Glomerular visceral epithelial cell (primary cell): ENCODE data around the gene NOTO.
"Not testable (repeated sequence)": the region's sequence is repeated elsewhere in the genome, so short reads cannot be mapped to it uniquely, and the experiment has no call there.

ENCODE experiments used
- DNase-seq: peaks from one replicate; pipeline ENCODE4 v3.0.0-alpha.2; 2016; ENCODE audit errors: extremely low spot score

The NOTO gene, protein sequence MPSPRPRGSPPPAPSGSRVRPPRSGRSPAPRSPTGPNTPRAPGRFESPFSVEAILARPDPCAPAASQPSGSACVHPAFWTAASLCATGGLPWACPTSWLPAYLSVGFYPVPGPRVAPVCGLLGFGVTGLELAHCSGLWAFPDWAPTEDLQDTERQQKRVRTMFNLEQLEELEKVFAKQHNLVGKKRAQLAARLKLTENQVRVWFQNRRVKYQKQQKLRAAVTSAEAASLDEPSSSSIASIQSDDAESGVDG

GRCh38 chr2:73202156-73203054, at the start of gene NOTO:
Gene NOTO (plus strand): TSS chr2:73202574. CDS start chr2:73202667, 93 bp downstream.
- no peak for DNase-seq

- DNase-seq: peak; percentile 64
Measured at GRCh38 chr2:73156539-73157124, 45.7 kb upstream of the NOTO start.

- DNase-seq: no peak
Measured at GRCh38 chr2:73162856-73163391, 39.5 kb upstream of the NOTO start.

DNA sequence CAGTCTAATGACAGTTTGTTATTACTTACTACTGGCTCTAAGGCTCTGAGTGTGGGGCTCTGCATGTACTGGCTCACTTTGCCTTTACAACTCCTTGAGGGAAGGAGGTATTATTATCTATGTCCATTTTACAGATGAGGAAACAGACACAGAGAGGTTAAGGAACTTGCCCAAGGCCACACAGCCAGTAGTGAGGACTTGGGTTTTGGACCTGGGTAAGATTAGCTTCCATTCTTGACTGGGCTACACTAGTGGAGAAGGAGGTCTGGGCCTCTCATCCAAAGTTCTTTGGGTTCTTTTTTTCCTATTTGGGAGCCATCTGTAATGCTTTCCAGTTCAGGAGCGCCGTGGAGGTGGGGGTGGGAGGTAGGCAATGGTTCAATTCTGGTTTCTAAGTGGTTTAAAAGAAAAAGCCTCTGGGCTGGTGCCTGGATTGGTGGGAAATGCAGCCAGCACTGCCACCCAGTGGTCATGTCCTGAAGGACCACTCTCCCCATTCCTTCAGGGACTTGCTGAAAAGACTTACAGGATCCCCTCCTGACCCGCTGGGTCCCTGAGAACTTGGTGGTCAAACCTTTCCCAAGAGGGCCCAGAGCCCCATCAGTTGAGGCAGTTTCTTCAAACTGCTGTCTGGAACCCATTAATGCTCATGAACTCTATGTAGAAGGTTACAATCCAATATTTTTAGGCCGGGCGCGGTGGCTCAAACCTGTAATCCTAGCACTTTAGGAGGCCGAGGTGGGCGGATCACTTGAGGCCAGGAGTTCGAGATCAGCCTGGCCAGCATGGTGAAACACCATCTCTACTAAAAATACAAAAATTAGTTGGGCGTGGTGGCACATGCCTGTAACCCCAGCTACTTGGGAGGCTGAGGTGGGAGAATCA, 38.6 kb upstream of the NOTO start:
- DNase-seq: peak; percentile 72

GRCh38 chr2:73165978-73166377, 36.4 kb upstream of the NOTO start:
- not testable (repeated sequence) for DNase-seq

DNA sequence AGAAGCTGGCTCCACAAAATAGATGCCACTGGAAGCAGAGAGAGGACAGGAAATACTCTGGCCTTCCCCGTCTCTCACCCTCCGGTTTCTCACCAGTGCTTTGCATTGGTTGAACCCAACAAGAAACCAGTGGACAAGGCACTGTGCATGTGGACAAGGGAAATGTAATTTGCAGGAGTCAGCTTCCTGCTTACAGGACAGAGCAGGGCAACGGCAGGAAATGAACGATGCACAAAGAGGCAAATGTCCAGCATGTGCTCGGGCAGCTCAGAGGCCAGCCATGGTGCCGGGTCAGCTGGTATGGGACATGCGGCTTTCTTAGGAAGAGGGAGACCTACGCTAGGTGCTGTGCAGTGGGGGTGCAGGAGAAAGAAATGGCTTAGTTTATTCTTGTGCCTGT, 35.6 kb upstream of the NOTO start:
- DNase-seq: not testable (repeated sequence)

- not testable (repeated sequence) for DNase-seq
Measured at GRCh38 chr2:73168348-73168747, 34.0 kb upstream of the NOTO start.

DNA sequence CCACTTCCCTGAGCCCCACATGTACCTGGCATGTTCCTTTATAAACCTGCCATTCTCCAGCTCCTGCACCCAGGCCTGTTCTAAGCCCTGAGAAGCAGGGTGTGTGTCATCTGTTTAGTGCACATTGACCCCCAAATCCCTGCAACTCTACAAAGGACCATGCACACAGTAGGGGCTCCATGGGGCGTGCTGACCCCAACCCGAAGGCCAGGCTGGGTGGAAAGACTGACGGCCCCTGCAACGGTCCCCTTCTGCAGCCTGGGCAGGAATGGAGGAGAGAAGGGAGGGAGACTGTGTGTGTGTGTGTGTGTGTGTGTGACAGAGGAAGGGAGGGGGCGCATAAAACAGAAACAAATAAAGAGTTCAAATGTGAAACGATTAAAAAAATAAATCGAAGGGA, 32.0 kb upstream of the NOTO start:
- not testable (repeated sequence) for DNase-seq

- no peak for DNase-seq
Measured at GRCh38 chr2:73172963-73173362, 29.4 kb upstream of the NOTO start.

- no peak for DNase-seq
Measured at GRCh38 chr2:73173781-73174180, 28.6 kb upstream of the NOTO start.

- DNase-seq: no peak
Measured at GRCh38 chr2:73174244-73174643, 28.1 kb upstream of the NOTO start.

DNA sequence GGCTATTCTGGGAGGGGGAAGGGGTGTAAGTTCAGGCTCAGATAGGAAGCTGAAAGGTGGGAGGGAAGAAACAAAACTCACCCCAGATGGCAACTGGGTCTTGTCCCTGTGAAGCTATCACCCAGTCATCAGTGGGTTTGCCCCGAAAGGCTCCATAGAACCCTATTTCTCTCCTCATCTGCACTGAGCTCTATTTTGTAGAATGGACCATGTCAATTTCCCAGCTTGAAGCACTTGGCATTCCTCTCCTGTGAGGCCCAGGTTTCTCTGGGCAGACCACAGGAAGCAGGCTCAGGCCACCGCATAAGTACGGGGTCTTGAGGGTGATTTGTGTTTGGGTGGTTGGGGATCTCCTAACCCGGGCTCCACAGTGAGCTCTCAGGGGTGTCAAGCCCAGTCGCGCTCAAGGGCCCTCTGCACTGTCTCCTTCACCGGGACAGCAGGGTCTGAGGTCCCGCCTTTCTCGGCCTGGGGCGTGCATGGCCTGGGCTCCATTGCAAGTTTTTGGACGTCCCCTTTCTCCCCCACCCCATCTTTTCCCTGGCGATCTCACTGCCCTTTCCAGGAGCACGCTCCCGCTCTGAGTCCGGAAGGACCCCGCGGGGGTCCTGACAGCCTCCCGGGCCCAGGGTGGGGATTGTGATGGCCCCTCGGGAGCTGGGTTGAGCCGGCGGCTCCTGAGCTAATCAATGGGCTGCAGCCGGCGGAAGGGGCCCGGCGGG, 27.3 kb upstream of the NOTO start:
- DNase-seq: no peak

GRCh38 chr2:73175663-73176204, 26.6 kb upstream of the NOTO start:
- DNase-seq: no peak

- DNase-seq: no peak
Measured at GRCh38 chr2:73176205-73176880, 26.0 kb upstream of the NOTO start.

DNA sequence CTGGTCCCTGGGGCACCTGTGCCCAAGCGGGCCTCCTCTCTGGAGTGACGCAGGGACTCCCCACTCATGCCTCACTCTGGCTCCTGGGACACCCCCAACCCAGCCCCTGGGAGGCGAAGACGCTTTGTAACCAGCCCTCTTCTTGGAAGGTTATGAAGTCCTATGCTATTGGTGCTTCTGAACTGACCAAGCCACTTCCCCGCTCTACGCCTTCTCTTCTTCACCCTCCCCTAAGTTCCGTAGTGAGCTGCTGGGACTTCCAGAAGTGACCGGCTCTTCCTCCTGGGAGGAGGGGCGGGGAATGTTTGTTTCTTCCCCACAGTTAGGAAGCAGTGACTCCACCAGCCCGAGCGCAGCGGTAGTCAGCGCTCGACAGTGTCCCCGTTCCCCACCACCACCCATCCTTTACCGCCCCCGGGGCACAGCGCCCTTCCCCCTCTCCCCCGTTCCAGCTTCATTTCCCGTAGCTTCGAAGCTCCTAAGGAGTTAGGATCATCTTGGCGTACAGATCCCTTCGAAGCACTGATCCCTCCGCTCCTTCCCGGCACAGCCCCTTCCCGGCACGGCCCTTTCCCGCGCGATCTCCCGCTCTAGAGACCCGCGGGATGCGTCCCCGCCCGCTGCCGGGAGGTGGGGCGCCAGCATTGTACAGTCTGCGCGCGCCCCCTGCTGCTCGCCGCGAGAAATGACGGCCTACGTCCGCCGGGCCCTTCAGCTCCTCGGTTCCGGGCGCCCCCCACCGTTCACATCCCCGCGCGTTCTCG, 25.3 kb upstream of the NOTO start:
- DNase-seq: peak; percentile 83

DNA sequence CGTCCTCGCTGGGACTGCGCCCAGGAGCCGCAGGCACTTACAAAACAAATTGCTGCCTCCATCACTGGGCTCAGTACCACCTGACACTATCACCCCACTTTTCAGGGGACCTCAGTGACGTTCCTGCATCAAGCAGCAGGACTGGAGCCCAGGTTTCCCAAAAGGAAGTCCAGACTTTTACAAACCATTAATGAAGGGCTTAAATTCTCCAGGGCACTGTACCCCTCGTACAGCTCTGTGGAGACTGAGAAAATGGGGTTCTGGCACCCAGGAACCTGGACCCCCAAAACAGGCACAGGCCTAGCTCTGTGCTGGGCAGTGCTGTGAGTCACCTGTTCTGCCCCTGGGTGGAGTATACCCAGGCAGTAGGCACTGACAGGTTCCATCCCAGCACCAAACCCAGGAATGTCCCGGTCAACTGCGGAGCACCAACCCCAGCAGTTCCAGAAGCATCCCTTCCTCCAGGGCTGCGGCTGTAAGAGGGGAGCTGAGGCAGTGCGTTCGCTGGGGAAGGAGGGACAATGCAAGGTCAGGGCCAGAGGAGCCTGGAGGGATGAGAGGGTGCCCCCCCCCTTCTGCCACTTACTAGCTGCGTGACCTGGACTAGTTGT, 24.6 kb upstream of the NOTO start:
- DNase-seq: no peak

DNA sequence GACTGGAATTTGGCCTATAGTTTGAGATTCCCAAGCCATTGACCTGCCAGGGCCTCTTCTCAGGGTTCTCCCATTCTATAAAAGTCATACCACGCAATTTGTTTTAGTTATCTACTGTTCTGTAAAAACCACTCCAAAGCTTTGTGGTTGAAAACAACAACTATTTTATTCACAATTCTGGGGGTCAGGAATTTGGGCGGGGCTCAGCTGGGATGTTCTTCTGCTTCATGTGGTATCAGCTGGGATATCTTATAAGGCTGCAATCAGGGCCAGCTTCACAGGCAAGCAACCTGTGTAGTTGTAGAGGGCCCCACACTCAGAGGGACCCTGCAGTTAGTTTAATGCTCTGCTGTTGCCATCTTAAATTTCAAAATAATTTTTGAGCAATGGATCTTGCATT, 16.4 kb upstream of the NOTO start:
- DNase-seq: no peak

DNA sequence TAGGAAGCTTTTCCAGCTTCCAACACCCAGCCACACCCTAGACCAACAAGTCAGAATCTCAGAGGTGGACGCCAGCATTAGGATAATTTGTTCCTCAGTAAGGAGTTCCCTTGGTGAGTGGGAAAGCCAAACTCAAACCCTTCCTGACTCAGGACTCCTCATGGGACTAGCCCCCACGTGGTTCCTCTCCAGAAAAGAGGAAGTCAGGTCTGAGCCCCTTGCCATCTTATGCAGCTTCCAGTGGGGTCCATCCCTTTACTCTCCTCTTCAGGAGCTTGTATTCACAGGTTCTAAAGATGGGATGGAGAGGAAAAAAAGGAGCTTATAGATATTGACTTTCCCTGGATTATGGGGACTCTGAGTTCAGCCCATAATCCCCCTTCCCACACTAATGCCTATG, 14.8 kb upstream of the NOTO start:
- no peak for DNase-seq

GRCh38 chr2:73197579-73197978, 4.8 kb upstream of the NOTO start:
- no peak for DNase-seq
